Ishikawa (cell line): ENCODE data around the gene PTAR1.

Experiments
- CEBPB ChIP-seq: IDR thresholded peaks from 2 replicates; pipeline ENCODE4 v1.6.1; 2012
- CREB1 ChIP-seq: IDR thresholded peaks from 2 replicates; pipeline ENCODE4 v1.6.1; 2012; ENCODE audit warnings: low read depth
- EGR1 ChIP-seq: IDR thresholded peaks from 2 replicates; pipeline ENCODE4 v1.6.1; 2012
- EP300 ChIP-seq: IDR thresholded peaks from 2 replicates; pipeline ENCODE4 v1.6.1; 2012; ENCODE audit warnings: borderline replicate concordance
- FOXM1 ChIP-seq: IDR thresholded peaks from 2 replicates; pipeline ENCODE4 v1.6.1; 2012; ENCODE audit warnings: low read depth, borderline replicate concordance
- NFIC ChIP-seq: IDR thresholded peaks from 2 replicates; pipeline ENCODE4 v1.6.1; 2012
- RAD21 ChIP-seq: IDR thresholded peaks from 2 replicates; pipeline ENCODE4 v1.6.1; 2012; ENCODE audit warnings: low read depth
- TAF1 ChIP-seq: IDR thresholded peaks from 2 replicates; pipeline ENCODE4 v1.6.1; 2012; ENCODE audit warnings: low read depth, mild to moderate bottlenecking
- TCF12 ChIP-seq: IDR thresholded peaks from 2 replicates; pipeline ENCODE4 v1.6.1; 2012; ENCODE audit warnings: low read depth
- TEAD4 ChIP-seq: IDR thresholded peaks from 2 replicates; pipeline ENCODE4 v1.6.1; 2012
- YY1 ChIP-seq: IDR thresholded peaks from 2 replicates; pipeline ENCODE4 v1.6.1; 2012; ENCODE audit warnings: low read depth
- ZBTB7A ChIP-seq: IDR thresholded peaks from 2 replicates; pipeline ENCODE4 v1.6.1; 2012; ENCODE audit warnings: low read depth
- TF ChIP-seq, protein P1 (sequence below): IDR thresholded peaks from 2 replicates; pipeline ENCODE4 v1.6.1; 2012; ENCODE audit warnings: low read depth, mild to moderate bottlenecking
- TF ChIP-seq, protein P2 (sequence below): IDR thresholded peaks from 2 replicates; pipeline ENCODE4 v1.6.1; 2012
- TF ChIP-seq, protein P3 (sequence below): IDR thresholded peaks from 2 replicates; pipeline ENCODE4 v1.6.1; 2012

The PTAR1 gene

DNA sequence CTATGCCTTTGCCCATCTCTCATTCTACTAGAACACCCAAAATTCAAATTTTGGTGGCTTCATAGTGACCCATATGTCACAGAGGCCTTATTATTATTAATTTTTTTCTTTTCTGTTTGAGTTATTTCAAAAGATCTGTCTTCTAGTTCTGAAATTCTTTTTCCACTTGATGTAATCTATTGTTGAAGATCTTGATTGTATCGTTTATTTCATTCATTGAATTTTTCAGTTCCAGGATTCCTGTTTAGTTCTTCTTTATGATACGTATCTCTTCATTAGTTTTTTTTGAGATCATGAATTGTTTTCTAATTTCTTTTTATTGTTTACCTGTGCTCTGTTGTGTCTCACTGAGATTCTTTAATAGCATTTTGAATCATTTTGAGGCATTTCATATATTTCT, 63.0 kb downstream of the PTAR1 start:
- TF ChIP-seq FOXM1: no peak
- no peak for TF ChIP-seq TCF12
- TF ChIP-seq NFIC: no peak
- TF ChIP-seq TAF1: no peak
- no peak for TF ChIP-seq CREB1
- TF ChIP-seq RAD21: no peak
- TF ChIP-seq, protein P1, sequence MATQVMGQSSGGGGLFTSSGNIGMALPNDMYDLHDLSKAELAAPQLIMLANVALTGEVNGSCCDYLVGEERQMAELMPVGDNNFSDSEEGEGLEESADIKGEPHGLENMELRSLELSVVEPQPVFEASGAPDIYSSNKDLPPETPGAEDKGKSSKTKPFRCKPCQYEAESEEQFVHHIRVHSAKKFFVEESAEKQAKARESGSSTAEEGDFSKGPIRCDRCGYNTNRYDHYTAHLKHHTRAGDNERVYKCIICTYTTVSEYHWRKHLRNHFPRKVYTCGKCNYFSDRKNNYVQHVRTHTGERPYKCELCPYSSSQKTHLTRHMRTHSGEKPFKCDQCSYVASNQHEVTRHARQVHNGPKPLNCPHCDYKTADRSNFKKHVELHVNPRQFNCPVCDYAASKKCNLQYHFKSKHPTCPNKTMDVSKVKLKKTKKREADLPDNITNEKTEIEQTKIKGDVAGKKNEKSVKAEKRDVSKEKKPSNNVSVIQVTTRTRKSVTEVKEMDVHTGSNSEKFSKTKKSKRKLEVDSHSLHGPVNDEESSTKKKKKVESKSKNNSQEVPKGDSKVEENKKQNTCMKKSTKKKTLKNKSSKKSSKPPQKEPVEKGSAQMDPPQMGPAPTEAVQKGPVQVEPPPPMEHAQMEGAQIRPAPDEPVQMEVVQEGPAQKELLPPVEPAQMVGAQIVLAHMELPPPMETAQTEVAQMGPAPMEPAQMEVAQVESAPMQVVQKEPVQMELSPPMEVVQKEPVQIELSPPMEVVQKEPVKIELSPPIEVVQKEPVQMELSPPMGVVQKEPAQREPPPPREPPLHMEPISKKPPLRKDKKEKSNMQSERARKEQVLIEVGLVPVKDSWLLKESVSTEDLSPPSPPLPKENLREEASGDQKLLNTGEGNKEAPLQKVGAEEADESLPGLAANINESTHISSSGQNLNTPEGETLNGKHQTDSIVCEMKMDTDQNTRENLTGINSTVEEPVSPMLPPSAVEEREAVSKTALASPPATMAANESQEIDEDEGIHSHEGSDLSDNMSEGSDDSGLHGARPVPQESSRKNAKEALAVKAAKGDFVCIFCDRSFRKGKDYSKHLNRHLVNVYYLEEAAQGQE: no peak
- no peak for TF ChIP-seq EGR1
- TF ChIP-seq, protein P2, sequence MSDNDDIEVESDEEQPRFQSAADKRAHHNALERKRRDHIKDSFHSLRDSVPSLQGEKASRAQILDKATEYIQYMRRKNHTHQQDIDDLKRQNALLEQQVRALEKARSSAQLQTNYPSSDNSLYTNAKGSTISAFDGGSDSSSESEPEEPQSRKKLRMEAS: no peak

GRCh38 chr9:69689991-69690538, 69.7 kb downstream of the PTAR1 start:
- TF ChIP-seq EGR1: no peak
- TF ChIP-seq TEAD4: no peak
- TF ChIP-seq, protein P1: no peak

DNA sequence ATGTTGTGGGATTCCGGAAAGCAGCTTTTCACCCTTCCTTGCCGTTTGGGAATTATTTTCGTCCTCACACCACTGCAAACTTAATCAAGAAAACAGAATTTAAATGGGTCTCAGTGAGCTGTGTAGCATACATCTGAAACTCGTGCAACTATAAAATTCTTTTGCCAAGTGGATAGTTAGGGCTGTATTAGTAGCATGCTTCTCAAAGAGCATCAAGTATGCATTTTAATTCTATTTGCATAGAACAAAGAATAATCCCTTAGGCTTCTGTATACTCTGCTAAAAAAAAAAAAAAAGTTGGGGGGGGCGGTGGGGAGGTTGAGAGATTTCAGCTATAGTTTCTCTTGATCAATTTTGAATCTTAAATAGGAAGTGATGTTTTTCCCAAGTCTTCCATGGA, 75.9 kb downstream of the PTAR1 start:
- TF ChIP-seq EGR1: no peak
- TF ChIP-seq TCF12: no peak
- TF ChIP-seq FOXM1: no peak
- no peak for TF ChIP-seq CEBPB
- no peak for TF ChIP-seq TEAD4
- no peak for TF ChIP-seq ZBTB7A
- no peak for TF ChIP-seq YY1
- TF ChIP-seq, protein P1: no peak
- no peak for TF ChIP-seq NFIC
- TF ChIP-seq EP300: no peak
- TF ChIP-seq, protein P3, sequence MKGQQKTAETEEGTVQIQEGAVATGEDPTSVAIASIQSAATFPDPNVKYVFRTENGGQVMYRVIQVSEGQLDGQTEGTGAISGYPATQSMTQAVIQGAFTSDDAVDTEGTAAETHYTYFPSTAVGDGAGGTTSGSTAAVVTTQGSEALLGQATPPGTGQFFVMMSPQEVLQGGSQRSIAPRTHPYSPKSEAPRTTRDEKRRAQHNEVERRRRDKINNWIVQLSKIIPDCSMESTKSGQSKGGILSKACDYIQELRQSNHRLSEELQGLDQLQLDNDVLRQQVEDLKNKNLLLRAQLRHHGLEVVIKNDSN: no peak

GRCh38 chr9:69678843-69679538, 80.8 kb downstream of the PTAR1 start:
- TF ChIP-seq ZBTB7A: no peak
- TF ChIP-seq CREB1: no peak
- TF ChIP-seq YY1: no peak
- TF ChIP-seq TAF1: no peak
- TF ChIP-seq RAD21: no peak
- no peak for TF ChIP-seq TEAD4
- TF ChIP-seq EGR1: no peak
- TF ChIP-seq EP300: no peak
- TF ChIP-seq, protein P2: no peak
- TF ChIP-seq NFIC: no peak

DNA sequence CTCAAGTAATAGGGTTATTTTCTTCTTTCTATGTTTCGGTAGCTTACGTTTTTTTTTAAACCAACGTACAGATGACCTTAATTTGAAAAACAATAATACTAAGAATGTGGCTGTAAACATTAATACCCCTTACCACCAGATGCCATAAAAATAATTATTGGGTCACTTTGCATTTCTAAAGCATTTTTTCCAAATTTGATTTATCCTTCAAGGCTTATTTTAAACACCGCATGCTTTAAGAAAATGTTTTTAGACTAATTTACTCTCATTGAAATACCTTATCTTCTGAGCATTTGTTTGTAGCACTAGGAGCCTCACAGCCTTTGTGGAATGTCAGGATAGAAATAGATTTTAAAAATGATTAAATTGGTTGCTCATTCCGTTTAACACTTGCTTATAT, 81.9 kb downstream of the PTAR1 start:
- TF ChIP-seq CEBPB (no peak), FOXM1 (no peak), EP300 (no peak), RAD21 (no peak), ZBTB7A (no peak)
- TF ChIP-seq, protein P2: no peak
- TF ChIP-seq, protein P1: no peak
